ENCODE results near the gene RNF181. TPM values are rescaled to one million over a fixed set of nuclear protein-coding genes. Genes with fewer than 3 reads are reported as not detected.

The RNF181 gene
- total and polyA plus RNA-seq, 2 donors (not counting 3 experiments of a cell fraction or from before 2014, with no cell fraction given) = 142 to 629 TPM

DNA sequence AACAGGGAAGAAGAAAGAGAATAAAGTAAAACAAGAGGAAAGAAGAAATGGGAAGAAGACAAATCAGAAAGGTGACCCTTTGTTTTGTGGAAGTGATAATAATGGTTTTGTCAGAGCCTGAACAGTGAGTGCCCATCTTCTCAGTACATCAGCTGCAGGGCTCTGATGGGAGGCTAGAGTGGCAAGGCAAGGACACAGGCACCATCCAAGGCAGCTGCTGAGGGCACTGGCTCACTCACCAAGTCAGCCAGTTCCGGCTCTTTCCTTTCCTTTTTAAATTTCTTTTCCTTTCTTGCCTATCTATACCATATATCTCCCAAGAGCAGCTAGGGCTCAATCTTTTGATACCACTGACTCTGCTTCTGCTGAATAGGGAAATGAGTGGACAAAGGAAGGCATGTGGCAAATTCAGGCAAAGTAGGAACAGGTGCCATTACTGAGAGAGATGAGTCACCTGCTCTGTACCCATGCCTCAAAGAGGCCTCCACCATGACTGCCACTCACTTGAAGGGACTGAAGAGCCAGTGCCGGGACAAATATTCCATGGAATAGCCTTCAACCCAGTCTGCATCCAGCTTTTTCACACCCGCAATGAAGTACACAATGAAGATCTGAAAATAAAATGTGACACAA lies 40.4 kb upstream of the RNF181 start:
- FAIRE-seq = no peak
- no peak overlapping the region for H2AFZ ChIP-seq (ENCODE audit: low read depth, low read length)
- CTCF ChIA-PET = interaction anchor here (2.4 kb wide), 1 partner anchor 135 kb away, joined by 16 read pairs; no protein-coding TSS in a partner anchor

GRCh38 chr2:85557130-85557529 lies 38.4 kb upstream of the RNF181 start:
- no peak for DNase-seq (ENCODE audit: low read depth, low spot score)
- intact Hi-C loops (cut with micrococcal nuclease) (no loop called here), dilution Hi-C loops (cut with MboI; ENCODE audit: extremely low pct_ligation_motif_present, low sequenced_read_pairs) (no loop called here)
- no peak for FAIRE-seq
- CTCF ChIA-PET = interaction anchor here (1.1 to 2.4 kb wide), 3 partner anchors 9 to 143 kb away, joined by 3 to 16 read pairs (median 4); no protein-coding TSS in a partner anchor
- no peak for TF ChIP-seq MAX (IDR thresholded peaks at IDR 0.05; ENCODE audit: insufficient read depth, insufficient read length)
- no peak for TF ChIP-seq POLR2A (IDR thresholded peaks at IDR 0.05; ENCODE audit: low read depth, low read length)
- no peak for TF ChIP-seq POLR2AphosphoS5 (IDR thresholded peaks at IDR 0.05; ENCODE audit: insufficient read depth, low read depth, low read length)
- TF ChIP-seq GATA2 (IDR thresholded peaks at IDR 0.05; ENCODE audit: insufficient read depth, insufficient read length, low read depth, low read length) = no peak
- TF ChIP-seq MYC (IDR thresholded peaks at IDR 0.05; ENCODE audit: low read depth, low read length) = no peak
- no peak for TF ChIP-seq JUN (IDR thresholded peaks at IDR 0.05; ENCODE audit: borderline replicate concordance, insufficient read depth, insufficient read length, low read depth)
- no peak for TF ChIP-seq FOS (IDR thresholded peaks at IDR 0.05; ENCODE audit: borderline replicate concordance, insufficient read depth, low read length)
- TF ChIP-seq EZH2 (IDR thresholded peaks at IDR 0.05; ENCODE audit: borderline replicate concordance, low read depth, low read length, severe bottlenecking) = no peak
- TF ChIP-seq, protein P1, sequence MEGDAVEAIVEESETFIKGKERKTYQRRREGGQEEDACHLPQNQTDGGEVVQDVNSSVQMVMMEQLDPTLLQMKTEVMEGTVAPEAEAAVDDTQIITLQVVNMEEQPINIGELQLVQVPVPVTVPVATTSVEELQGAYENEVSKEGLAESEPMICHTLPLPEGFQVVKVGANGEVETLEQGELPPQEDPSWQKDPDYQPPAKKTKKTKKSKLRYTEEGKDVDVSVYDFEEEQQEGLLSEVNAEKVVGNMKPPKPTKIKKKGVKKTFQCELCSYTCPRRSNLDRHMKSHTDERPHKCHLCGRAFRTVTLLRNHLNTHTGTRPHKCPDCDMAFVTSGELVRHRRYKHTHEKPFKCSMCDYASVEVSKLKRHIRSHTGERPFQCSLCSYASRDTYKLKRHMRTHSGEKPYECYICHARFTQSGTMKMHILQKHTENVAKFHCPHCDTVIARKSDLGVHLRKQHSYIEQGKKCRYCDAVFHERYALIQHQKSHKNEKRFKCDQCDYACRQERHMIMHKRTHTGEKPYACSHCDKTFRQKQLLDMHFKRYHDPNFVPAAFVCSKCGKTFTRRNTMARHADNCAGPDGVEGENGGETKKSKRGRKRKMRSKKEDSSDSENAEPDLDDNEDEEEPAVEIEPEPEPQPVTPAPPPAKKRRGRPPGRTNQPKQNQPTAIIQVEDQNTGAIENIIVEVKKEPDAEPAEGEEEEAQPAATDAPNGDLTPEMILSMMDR (IDR thresholded peaks at IDR 0.05; ENCODE audit: extremely low read depth in 1 of 2, insufficient read depth in 1 of 2, low read depth in 1 of 2, low read length in 2 of 2) = no peak
- Histone ChIP-seq H3K4me1 (ENCODE audit: control insufficient read depth, extremely low read depth, insufficient read depth, low read length) (peaks cover 12% of the 10 kb centered on the region), H2AFZ (ENCODE audit: low read depth, low read length) (no peak overlapping the region), H3K9me1 (replicated peaks; ENCODE audit: control insufficient read depth, extremely low read depth, insufficient read depth, low read length) (no peaks in the 10 kb centered on the region), H3K9me3 (replicated peaks; ENCODE audit: control insufficient read depth, insufficient read depth, low read length) (no peaks in the 10 kb centered on the region), H3K27ac (ENCODE audit: insufficient read depth, low read depth, low read length) (no peak overlapping the region), H3K4me2 (ENCODE audit: insufficient read depth, low read length) (no peak overlapping the region), H3K36me3 (ENCODE audit: control insufficient read depth in 2 of 2, extremely low read depth in 1 of 2, insufficient read depth in 2 of 2, low read length in 2 of 2) (peaks cover 10 to 31% of the 10 kb centered on the region in 2 experiments), H3K9ac (replicated peaks; ENCODE audit: extremely low read depth, insufficient read depth, low read length) (no peak overlapping the region), H4K20me1 (replicated peaks; ENCODE audit: control insufficient read depth, extremely low read depth, insufficient read depth, low read length) (no peaks in the 10 kb centered on the region), H3K79me2 (ENCODE audit: control insufficient read depth, insufficient read depth, low read length) (peaks cover 26% of the 10 kb centered on the region), H3K4me3 (replicated peaks in 1 of 3; ENCODE audit: insufficient read depth in 1 of 3, low read depth in 1 of 3, low read length in 3 of 3) (no peak overlapping the region), H3K27me3 (ENCODE audit: control insufficient read depth in 2 of 2, insufficient read depth in 2 of 2, low read length in 2 of 2) (no peaks in the 10 kb centered on the region)
- no TSS peak for BruUV-seq (replicated peaks)
- POLR2A ChIA-PET = interaction anchor here (2.8 kb wide), 1 partner anchor 18 kb away, joined by 8 read pairs; the partner anchor contains the start of gene MAT2A

More for the DNA sequence above, 40.4 kb upstream of the RNF181 start:
- dilution Hi-C loops (cut with MboI; ENCODE audit: extremely low pct_ligation_motif_present, low sequenced_read_pairs) = no loop called here
- no peaks in the 10 kb centered on the region for H3K9me1 ChIP-seq (replicated peaks; ENCODE audit: control insufficient read depth, extremely low read depth, insufficient read depth, low read length)
- H3K4me1 ChIP-seq (ENCODE audit: control insufficient read depth, extremely low read depth, insufficient read depth, low read length) = peaks cover 13% of the 10 kb centered on the region
- intact Hi-C loops (cut with micrococcal nuclease) = loop anchor here (5.0 kb wide), 1 partner anchor 203 kb away; the partner anchor contains the start of genes ELMOD3 and RETSAT
- POLR2A ChIA-PET = interaction anchor here (2.8 kb wide), 1 partner anchor 16 kb away, joined by 8 read pairs; the partner anchor contains the start of gene MAT2A
- H3K4me2 ChIP-seq (ENCODE audit: insufficient read depth, low read length) = no peak overlapping the region
- no TSS peak for BruUV-seq (replicated peaks)
- no peaks in the 10 kb centered on the region for H4K20me1 ChIP-seq (replicated peaks; ENCODE audit: control insufficient read depth, extremely low read depth, insufficient read depth, low read length)
- no peak for DNase-seq (ENCODE audit: low read depth, low spot score)
- TF ChIP-seq FOS (IDR thresholded peaks at IDR 0.05; ENCODE audit: borderline replicate concordance, insufficient read depth, low read length) = no peak
- no peak for TF ChIP-seq GATA2 (IDR thresholded peaks at IDR 0.05; ENCODE audit: insufficient read depth, insufficient read length, low read depth, low read length)
- TF ChIP-seq JUN (IDR thresholded peaks at IDR 0.05; ENCODE audit: borderline replicate concordance, insufficient read depth, insufficient read length, low read depth) = no peak
- TF ChIP-seq EZH2 (IDR thresholded peaks at IDR 0.05; ENCODE audit: borderline replicate concordance, low read depth, low read length, severe bottlenecking) = no peak
- no peak overlapping the region for H3K4me3 ChIP-seq (replicated peaks in 1 of 3; ENCODE audit: insufficient read depth in 1 of 3, low read depth in 1 of 3, low read length in 3 of 3)
- no peak overlapping the region for H3K27ac ChIP-seq (ENCODE audit: insufficient read depth, low read depth, low read length)
- H3K9me3 ChIP-seq (replicated peaks; ENCODE audit: control insufficient read depth, insufficient read depth, low read length) = no peaks in the 10 kb centered on the region
- H3K36me3 ChIP-seq (ENCODE audit: control insufficient read depth in 2 of 2, extremely low read depth in 1 of 2, insufficient read depth in 2 of 2, low read length in 2 of 2) = peaks cover 18 to 43% of the 10 kb centered on the region in 2 experiments
- H3K79me2 ChIP-seq (ENCODE audit: control insufficient read depth, insufficient read depth, low read length) = peaks cover 17% of the 10 kb centered on the region
- H3K27me3 ChIP-seq (ENCODE audit: control insufficient read depth in 2 of 2, insufficient read depth in 2 of 2, low read length in 2 of 2) = no peaks in the 10 kb centered on the region
- no peak overlapping the region for H3K9ac ChIP-seq (replicated peaks; ENCODE audit: extremely low read depth, insufficient read depth, low read length)

All from endothelial cell of umbilical vein (primary cell).